ENCODE measurements around the gene IQCK. TPM values are rescaled to one million over a fixed set of nuclear protein-coding genes. Genes with fewer than 3 reads are reported as not detected.

IQCK gene
- total and polyA plus RNA-seq, 8 donors: 3.5 to 100.0 (median 13.6) TPM

- Histone ChIP-seq H3K4me1 (peaks cover 18 to 64% (median 41%) of the 10 kb centered on the region in 4 donors), H3K27ac (peak overlapping the region; percentile 82 to 95 (median 85)), H3K36me3 (no peaks in the 10 kb centered on the region), H3K9me3 (peaks cover 0 to 19% (median 2%) of the 10 kb centered on the region in 4 donors), H3K27me3 (no peaks in the 10 kb centered on the region), H3K4me3 (no peak overlapping the region)
- TF ChIP-seq POLR2A (IDR thresholded peaks at IDR 0.05): no peak
- TF ChIP-seq POLR2AphosphoS5 (IDR thresholded peaks at IDR 0.05): peak in 2 of 3 donors; percentile 64 to 80
- TF ChIP-seq CTCF (IDR thresholded peaks at IDR 0.05): no peak
- no peak for TF ChIP-seq EP300 (IDR thresholded peaks at IDR 0.05)
- intact Hi-C loops (cut with DNase I; ENCODE audit: low total_unique reads): no loop called here
- WGBS, 5 donors: 23 to 42% (median 36%) methylated on average over 5 of the region's 5 CpGs
- peak; percentile 81 to 93 for DNase-seq
Measured at GRCh38 chr16:19808061-19808641, 90.1 kb downstream of the IQCK start.

- Histone ChIP-seq H3K9me3 (peaks cover 0 to 19% (median 2%) of the 10 kb centered on the region in 4 donors), H3K27ac (peak overlapping the region; percentile 82 to 89 (median 84)), H3K27me3 (no peaks in the 10 kb centered on the region), H3K4me1 (peaks cover 14 to 57% (median 36%) of the 10 kb centered on the region in 4 donors), H3K4me3 (no peak overlapping the region), H3K36me3 (no peaks in the 10 kb centered on the region)
- TF ChIP-seq POLR2AphosphoS5 (IDR thresholded peaks at IDR 0.05) (no peak), POLR2A (IDR thresholded peaks at IDR 0.05) (no peak), CTCF (IDR thresholded peaks at IDR 0.05) (no peak), EP300 (IDR thresholded peaks at IDR 0.05) (no peak)
- peak; percentile 56 to 66 for DNase-seq
- intact Hi-C loops (cut with DNase I; ENCODE audit: low total_unique reads): no loop called here
- 31 to 63% (median 41%) methylated on average over 4 of the region's 4 CpGs for WGBS, 5 donors
Measured at GRCh38 chr16:19809121-19809635, 91.1 kb downstream of the IQCK start.

GRCh38 chr16:19809693-19810092 lies 91.6 kb downstream of the IQCK start:
- intact Hi-C loops (cut with DNase I; ENCODE audit: low total_unique reads): no loop called here
- peak overlapping the region; percentile 82 to 89 (median 84) for H3K27ac ChIP-seq

GRCh38 chr16:19810817-19811731 lies 93.0 kb downstream of the IQCK start:
- Histone ChIP-seq H3K4me3 (no peak overlapping the region), H3K27ac (peak overlapping the region; percentile 60 to 89 (median 84)), H3K4me1 (peaks cover 6 to 51% (median 24%) of the 10 kb centered on the region in 4 donors), H3K27me3 (no peaks in the 10 kb centered on the region), H3K9me3 (peaks cover 0 to 10% (median 0%) of the 10 kb centered on the region in 4 donors), H3K36me3 (no peaks in the 10 kb centered on the region)
- intact Hi-C loops (cut with DNase I; ENCODE audit: low total_unique reads): no loop called here
- DNase-seq: peak in 1 of 2 donors; percentile 59
- no peak for TF ChIP-seq CTCF (IDR thresholded peaks at IDR 0.05)
- no peak for TF ChIP-seq POLR2A (IDR thresholded peaks at IDR 0.05)
- no peak for TF ChIP-seq EP300 (IDR thresholded peaks at IDR 0.05)
- no peak for TF ChIP-seq POLR2AphosphoS5 (IDR thresholded peaks at IDR 0.05)
- WGBS, 5 donors: 45 to 57% (median 50%) methylated on average over 13 of the region's 13 CpGs

More at GRCh38 chr16:19809693-19810092, 91.6 kb downstream of the IQCK start:
- TF ChIP-seq POLR2AphosphoS5 (IDR thresholded peaks at IDR 0.05): no peak
- no peak for TF ChIP-seq EP300 (IDR thresholded peaks at IDR 0.05)
- TF ChIP-seq POLR2A (IDR thresholded peaks at IDR 0.05): no peak
- Histone ChIP-seq H3K4me3 (no peak overlapping the region), H3K36me3 (no peaks in the 10 kb centered on the region), H3K27me3 (no peaks in the 10 kb centered on the region), H3K4me1 (peaks cover 8 to 51% (median 30%) of the 10 kb centered on the region in 4 donors), H3K9me3 (peaks cover 0 to 19% (median 2%) of the 10 kb centered on the region in 4 donors)
- no peak for DNase-seq
- 85 to 91% (median 90%) methylated on average over 9 of the region's 9 CpGs for WGBS, 5 donors

Measured in stomach (tissue), 9 donors.